Activated naive CD4-positive, alpha-beta T cell treated with anti-CD3 and anti-CD28 coated beads, Interleukin-2, amount 50 U/mL, for 16 hours (primary cell): ENCODE measurements around the gene ARL5A.
"Not testable (repeated sequence)": the region's sequence is repeated elsewhere in the genome, so short reads cannot be mapped to it uniquely, and the experiment has no call there.

Source experiments
- DNase-seq: peaks from one replicate; pipeline ENCODE4 v3.0.0-alpha.2; 2020

Gene ARL5A

GRCh38 chr2:151837926-151838325 is 9.7 kb upstream of the ARL5A start:
- no peak for DNase-seq

- DNase-seq: no peak
Measured at GRCh38 chr2:151833984-151834383, 5.8 kb upstream of the ARL5A start.

GRCh38 chr2:151830961-151831360 is 2.7 kb upstream of the ARL5A start:
- DNase-seq: no peak

- no peak for DNase-seq
Measured at GRCh38 chr2:151828890-151829324, 686 bp upstream of the ARL5A start.

GRCh38 chr2:151827564-151828142 is 568 bp downstream of the ARL5A start:
- no peak for DNase-seq

GRCh38 chr2:151826737-151827157 is 1.5 kb downstream of the ARL5A start:
- no peak for DNase-seq

- no peak for DNase-seq
Measured at GRCh38 chr2:151824886-151825285, 3.3 kb downstream of the ARL5A start.

GRCh38 chr2:151823651-151824050 is 4.6 kb downstream of the ARL5A start:
- DNase-seq: no peak

- no peak for DNase-seq
Measured at GRCh38 chr2:151819920-151820319, 8.3 kb downstream of the ARL5A start.

- no peak for DNase-seq
Measured at GRCh38 chr2:151817929-151818328, 10.3 kb downstream of the ARL5A start.

GRCh38 chr2:151816843-151817242 is 11.4 kb downstream of the ARL5A start:
- DNase-seq: no peak

- DNase-seq: no peak
Measured at GRCh38 chr2:151815821-151816489, 12.3 kb downstream of the ARL5A start.

GRCh38 chr2:151810489-151810888 is 17.7 kb downstream of the ARL5A start:
- no peak for DNase-seq

- no peak for DNase-seq
Measured at GRCh38 chr2:151809073-151809383, 19.2 kb downstream of the ARL5A start.

- DNase-seq: no peak
Measured at GRCh38 chr2:151808258-151809072, 19.8 kb downstream of the ARL5A start.

- DNase-seq: no peak
Measured at GRCh38 chr2:151805961-151806360, 22.3 kb downstream of the ARL5A start.

GRCh38 chr2:151805343-151805742 is 22.9 kb downstream of the ARL5A start:
- no peak for DNase-seq

- no peak for DNase-seq
Measured at GRCh38 chr2:151803811-151804210, 24.4 kb downstream of the ARL5A start.

- no peak for DNase-seq
Measured at GRCh38 chr2:151802315-151802714, 25.9 kb downstream of the ARL5A start.

GRCh38 chr2:151799886-151800292 is 28.3 kb downstream of the ARL5A start:
- no peak for DNase-seq

GRCh38 chr2:151796774-151797173 is 31.4 kb downstream of the ARL5A start:
- DNase-seq: no peak

GRCh38 chr2:151795646-151796240 is 32.5 kb downstream of the ARL5A start:
- no peak for DNase-seq

- DNase-seq: not testable (repeated sequence)
Measured at GRCh38 chr2:151794422-151794821, 33.8 kb downstream of the ARL5A start.

GRCh38 chr2:151793123-151793522 is 35.1 kb downstream of the ARL5A start:
- no peak for DNase-seq
